Activated naive CD4-positive, alpha-beta T cell treated with anti-CD3 and anti-CD28 coated beads for 36 hours (primary cell): ENCODE results near the gene DDHD1. TPM values are rescaled to one million over a fixed set of nuclear protein-coding genes. Genes with fewer than 3 reads are reported as not detected.

Source experiments
- CTCF ChIA-PET: fragments of 350-600 bp; sonication (Branson Sonifier 250); formaldehyde crosslinking; loops from one replicate; lab custom pipeline; 2021; ENCODE audit warnings: antibody characterized with exemption; lab: Charles Lee
- DNase-seq: peaks from one replicate; pipeline ENCODE4 v3.0.0-alpha.2; 2020
- H3K27ac Mint-ChIP-seq: one replicate; pipeline ENCODE4 v1.8.0; 2021; ENCODE audit warnings: mild to moderate bottlenecking, mixed read lengths
- H3K27me3 Mint-ChIP-seq: one replicate; pipeline ENCODE4 v1.8.0; 2021; ENCODE audit warnings: low read depth, mixed read lengths
- H3K36me3 Mint-ChIP-seq: one replicate; pipeline ENCODE4 v1.8.0; 2021; ENCODE audit warnings: low read depth, mixed read lengths
- H3K4me1 Mint-ChIP-seq: one replicate; pipeline ENCODE4 v1.8.0; 2021; ENCODE audit warnings: low read depth, mixed read lengths
- H3K4me3 Mint-ChIP-seq: one replicate; pipeline ENCODE4 v1.8.0; 2021; ENCODE audit warnings: mild to moderate bottlenecking, moderate library complexity, mixed read lengths
- H3K9me3 Mint-ChIP-seq: one replicate; pipeline ENCODE4 v1.8.0; 2021; ENCODE audit warnings: mixed read lengths
- intact Hi-C: fragments of 100-400 bp; cut with micrococcal nuclease; formaldehyde crosslinking; loops from one replicate; pipeline ENCODE4 v1.15.1; 2023
- total RNA-seq, 2 experiments: library from RNA; stranded (reverse); gene quantifications; one replicate each; pipeline ENCODE4 v1.2.3, GENCODE V29; 2021

Gene DDHD1
- total RNA-seq, 2 experiments from 2014 or later: 20.1 to 20.4 TPM

- H3K36me3 Mint-ChIP-seq: peaks cover 4% of the 10 kb centered on the region
- no peak overlapping the region for H3K27ac Mint-ChIP-seq
- DNase-seq: no peak
- H3K27me3 Mint-ChIP-seq: no peaks in the 10 kb centered on the region
- intact Hi-C loops: no loop called here
- CTCF ChIA-PET: no interaction called here
- peaks cover 4% of the 10 kb centered on the region for H3K9me3 Mint-ChIP-seq
- H3K4me1 Mint-ChIP-seq: peaks cover 8% of the 10 kb centered on the region
- no peak overlapping the region for H3K4me3 Mint-ChIP-seq
Measured at GRCh38 chr14:53023325-53023724, 129.8 kb downstream of the DDHD1 start.

- CTCF ChIA-PET: interaction anchor here (0.6 to 0.7 kb wide), 2 partner anchors 8 to 12 kb away, joined by 3 to 7 read pairs; no protein-coding TSS in a partner anchor
- no peaks in the 10 kb centered on the region for H3K27me3 Mint-ChIP-seq
- intact Hi-C loops: no loop called here
- H3K36me3 Mint-ChIP-seq: peaks cover 4% of the 10 kb centered on the region
- peaks cover 4% of the 10 kb centered on the region for H3K9me3 Mint-ChIP-seq
- no peak overlapping the region for H3K4me3 Mint-ChIP-seq
- no peak overlapping the region for H3K27ac Mint-ChIP-seq
- no peak for DNase-seq
- H3K4me1 Mint-ChIP-seq: peaks cover 5% of the 10 kb centered on the region
Measured at GRCh38 chr14:53022593-53022992, 130.5 kb downstream of the DDHD1 start.

- CTCF ChIA-PET: no interaction called here
- Mint-ChIP-seq H3K9me3 (peaks cover 4% of the 10 kb centered on the region), H3K27me3 (peaks cover 2% of the 10 kb centered on the region), H3K36me3 (peaks cover 4% of the 10 kb centered on the region), H3K27ac (no peak overlapping the region), H3K4me3 (no peak overlapping the region), H3K4me1 (no peaks in the 10 kb centered on the region)
- intact Hi-C loops: no loop called here
- DNase-seq: no peak
Measured at GRCh38 chr14:53020193-53020932, 132.8 kb downstream of the DDHD1 start.

- Mint-ChIP-seq H3K36me3 (peaks cover 4% of the 10 kb centered on the region), H3K9me3 (peaks cover 4% of the 10 kb centered on the region), H3K4me3 (no peak overlapping the region), H3K4me1 (no peaks in the 10 kb centered on the region), H3K27me3 (peaks cover 2% of the 10 kb centered on the region), H3K27ac (no peak overlapping the region)
- intact Hi-C loops: no loop called here
- no peak for DNase-seq
- CTCF ChIA-PET: no interaction called here
Measured at GRCh38 chr14:53019406-53019805, 133.7 kb downstream of the DDHD1 start.

- CTCF ChIA-PET: no interaction called here
- Mint-ChIP-seq H3K27me3 (peaks cover 5% of the 10 kb centered on the region), H3K36me3 (peaks cover 4% of the 10 kb centered on the region), H3K9me3 (peaks cover 4% of the 10 kb centered on the region), H3K4me3 (no peak overlapping the region), H3K4me1 (no peaks in the 10 kb centered on the region), H3K27ac (no peak overlapping the region)
- DNase-seq: no peak
- intact Hi-C loops: no loop called here
Measured at GRCh38 chr14:53017837-53018236, 135.3 kb downstream of the DDHD1 start.

- H3K4me1 Mint-ChIP-seq: no peaks in the 10 kb centered on the region
Measured at GRCh38 chr14:53016919-53017318, 136.2 kb downstream of the DDHD1 start.

GRCh38 chr14:53016491-53016890 lies 136.6 kb downstream of the DDHD1 start:
- intact Hi-C loops: no loop called here
- no peaks in the 10 kb centered on the region for H3K4me1 Mint-ChIP-seq
- no peak overlapping the region for H3K4me3 Mint-ChIP-seq
- peaks cover 5% of the 10 kb centered on the region for H3K27me3 Mint-ChIP-seq
- CTCF ChIA-PET: interaction anchor here (0.7 kb wide), 2 partner anchors 36 to 166 kb away, joined by 3 to 4 read pairs; no protein-coding TSS in a partner anchor
- peaks cover 4% of the 10 kb centered on the region for H3K36me3 Mint-ChIP-seq
- H3K27ac Mint-ChIP-seq: no peak overlapping the region
- peaks cover 4% of the 10 kb centered on the region for H3K9me3 Mint-ChIP-seq
- DNase-seq: no peak

More at GRCh38 chr14:53016919-53017318, 136.2 kb downstream of the DDHD1 start:
- DNase-seq: no peak
- Mint-ChIP-seq H3K27me3 (peaks cover 5% of the 10 kb centered on the region), H3K9me3 (peaks cover 4% of the 10 kb centered on the region), H3K27ac (no peak overlapping the region), H3K36me3 (peaks cover 4% of the 10 kb centered on the region), H3K4me3 (no peak overlapping the region)
- CTCF ChIA-PET: no interaction called here
- intact Hi-C loops: no loop called here

- Mint-ChIP-seq H3K4me3 (no peak overlapping the region), H3K4me1 (no peaks in the 10 kb centered on the region), H3K27me3 (peaks cover 5% of the 10 kb centered on the region), H3K9me3 (no peaks in the 10 kb centered on the region), H3K36me3 (no peaks in the 10 kb centered on the region), H3K27ac (no peak overlapping the region)
- DNase-seq: no peak
- CTCF ChIA-PET: no interaction called here
- intact Hi-C loops: no loop called here
Measured at GRCh38 chr14:53011053-53011462, 142.1 kb downstream of the DDHD1 start.

- DNase-seq: no peak
- Mint-ChIP-seq H3K4me1 (no peaks in the 10 kb centered on the region), H3K27me3 (peaks cover 3% of the 10 kb centered on the region), H3K4me3 (no peak overlapping the region), H3K27ac (no peak overlapping the region), H3K36me3 (no peaks in the 10 kb centered on the region), H3K9me3 (no peaks in the 10 kb centered on the region)
- intact Hi-C loops: no loop called here
- CTCF ChIA-PET: no interaction called here
Measured at GRCh38 chr14:53010193-53011040, 142.7 kb downstream of the DDHD1 start.

GRCh38 chr14:53006931-53007562 lies 146.1 kb downstream of the DDHD1 start:
- intact Hi-C loops: no loop called here
- Mint-ChIP-seq H3K4me3 (no peak overlapping the region), H3K9me3 (no peaks in the 10 kb centered on the region), H3K27ac (no peak overlapping the region), H3K4me1 (no peaks in the 10 kb centered on the region), H3K27me3 (no peaks in the 10 kb centered on the region), H3K36me3 (no peaks in the 10 kb centered on the region)
- CTCF ChIA-PET: interaction anchor here (0.7 kb wide), 1 partner anchor 133 kb away, joined by 3 read pairs; no protein-coding TSS in a partner anchor
- no peak for DNase-seq

GRCh38 chr14:53004976-53005375 lies 148.1 kb downstream of the DDHD1 start:
- intact Hi-C loops: no loop called here
- Mint-ChIP-seq H3K36me3 (no peaks in the 10 kb centered on the region), H3K4me3 (no peak overlapping the region), H3K9me3 (no peaks in the 10 kb centered on the region), H3K4me1 (no peaks in the 10 kb centered on the region), H3K27ac (no peak overlapping the region), H3K27me3 (no peaks in the 10 kb centered on the region)
- CTCF ChIA-PET: no interaction called here
- no peak for DNase-seq

GRCh38 chr14:53003776-53004175 lies 149.3 kb downstream of the DDHD1 start:
- CTCF ChIA-PET: no interaction called here
- Mint-ChIP-seq H3K4me1 (no peaks in the 10 kb centered on the region), H3K9me3 (no peaks in the 10 kb centered on the region), H3K36me3 (no peaks in the 10 kb centered on the region), H3K27me3 (no peaks in the 10 kb centered on the region), H3K27ac (no peak overlapping the region), H3K4me3 (no peak overlapping the region)
- intact Hi-C loops: no loop called here
- DNase-seq: no peak
